GM12878 (cell line): ENCODE data around the gene SEMA4C. TPM values are rescaled to one million over a fixed set of nuclear protein-coding genes. Genes with fewer than 3 reads are reported as not detected.

ENCODE experiments used
- FOS ChIP-seq: IDR thresholded peaks from 3 replicates; pipeline ENCODE4 v1.6.1; 2011; ENCODE audit warnings: borderline replicate concordance; ENCODE audit not compliant: insufficient read length; ENCODE audit errors: extremely low read depth
- RAD21 ChIP-seq: IDR thresholded peaks from 2 replicates; pipeline ENCODE4 v1.6.1; 2011; ENCODE audit warnings: mild to moderate bottlenecking, low read depth, low read length, moderate library complexity; ENCODE audit not compliant: insufficient read depth
- RB1 ChIP-seq: fragments of 450-650 bp; formaldehyde crosslinking; IDR thresholded peaks from 2 replicates; pipeline ENCODE4 v1.6.1; 2017; ENCODE audit warnings: mild to moderate bottlenecking, borderline replicate concordance
- SIX5 ChIP-seq: IDR thresholded peaks from 2 replicates; pipeline ENCODE4 v1.6.1; 2011; ENCODE audit warnings: mild to moderate bottlenecking, low read depth, low read length, moderate library complexity; ENCODE audit not compliant: severe bottlenecking
- polyA plus RNA-seq, 11 experiments: library from polyadenylated mRNA; depleted of rRNA in 4 of 11; unstranded in 6 of 11; stranded (reverse) in 5 of 11; fragments of >200 nt; fragmentation: Nextera tagmentation in 4 of 11; fragmentation: Illumina TruSeq in 1 of 11; extraction: Ambion mirVana in 4 of 11; extraction: Trizol in 1 of 11; gene quantifications; 1 replicate in 1 of 11; 2 replicates in 10 of 11; pipeline versions ENCODE4 v1.2.1 to v1.2.3, GENCODE V29; 2011 to 2016; ENCODE audit warnings: inconsistent platforms in 2 of 11, missing spikeins in 2 of 11, low read depth in 1 of 11
- total RNA-seq, 4 experiments: library from RNA; depleted of rRNA in 3 of 4; stranded (reverse); fragments of >200 nt in 3 of 4; fragmentation: Illumina TruSeq in 1 of 4; extraction: Trizol in 1 of 4; gene quantifications; 2 replicates each; pipeline versions ENCODE4 v1.2.1 to v1.2.3, GENCODE V29; 2013 to 2021
- TF ChIP-seq, protein P1 (sequence below): fragments of 450-650 bp; IDR thresholded peaks from 2 replicates; pipeline ENCODE4 v1.6.1; 2016; ENCODE audit warnings: mild to moderate bottlenecking, moderate library complexity, borderline replicate concordance
- TF ChIP-seq, protein P2 (sequence below): fragments of 450-650 bp; IDR thresholded peaks from 2 replicates; pipeline ENCODE4 v1.6.1; 2017; ENCODE audit warnings: borderline replicate concordance
- TF ChIP-seq, protein P3 (sequence below), 3 experiments: IDR thresholded peaks in 2 of 3; conservative IDR thresholded peaks in 1 of 3; 2 replicates each; pipeline ENCODE4 v1.5.1; 2011; ENCODE audit warnings: low read depth in 3 of 3, low read length in 3 of 3, mild to moderate bottlenecking in 3 of 3, control low read depth in 2 of 3, moderate library complexity in 2 of 3, inconsistent platforms in 1 of 3, mixed read lengths in 1 of 3; ENCODE audit not compliant: control insufficient read depth in 2 of 3, insufficient read depth in 1 of 3; ENCODE audit errors: extremely low read depth in 1 of 3

Gene SEMA4C
- total and polyA plus RNA-seq, 10 of the 15 experiments (the other 5 are each of a cell fraction or from before 2014, with no cell fraction given), result 0.06 to 21.6 (median 6.8) TPM

DNA sequence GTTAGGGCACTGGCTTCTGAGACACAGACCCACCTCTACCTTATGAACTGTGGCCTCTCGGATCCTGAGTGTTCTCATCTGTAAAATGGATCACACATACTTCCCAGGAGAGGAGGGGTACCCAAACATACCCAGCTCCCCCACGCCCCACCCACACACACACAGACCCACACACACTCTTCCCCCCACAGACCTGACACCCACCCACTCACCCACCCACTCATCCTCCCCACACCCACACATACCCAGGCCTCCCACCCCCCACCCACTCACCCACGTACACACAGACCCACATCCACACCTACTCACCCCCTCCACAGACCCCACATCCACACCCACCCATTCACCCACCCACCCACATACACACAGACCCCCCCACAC is 24.3 kb upstream of the SEMA4C start (continued):
- TF ChIP-seq, protein P1, sequence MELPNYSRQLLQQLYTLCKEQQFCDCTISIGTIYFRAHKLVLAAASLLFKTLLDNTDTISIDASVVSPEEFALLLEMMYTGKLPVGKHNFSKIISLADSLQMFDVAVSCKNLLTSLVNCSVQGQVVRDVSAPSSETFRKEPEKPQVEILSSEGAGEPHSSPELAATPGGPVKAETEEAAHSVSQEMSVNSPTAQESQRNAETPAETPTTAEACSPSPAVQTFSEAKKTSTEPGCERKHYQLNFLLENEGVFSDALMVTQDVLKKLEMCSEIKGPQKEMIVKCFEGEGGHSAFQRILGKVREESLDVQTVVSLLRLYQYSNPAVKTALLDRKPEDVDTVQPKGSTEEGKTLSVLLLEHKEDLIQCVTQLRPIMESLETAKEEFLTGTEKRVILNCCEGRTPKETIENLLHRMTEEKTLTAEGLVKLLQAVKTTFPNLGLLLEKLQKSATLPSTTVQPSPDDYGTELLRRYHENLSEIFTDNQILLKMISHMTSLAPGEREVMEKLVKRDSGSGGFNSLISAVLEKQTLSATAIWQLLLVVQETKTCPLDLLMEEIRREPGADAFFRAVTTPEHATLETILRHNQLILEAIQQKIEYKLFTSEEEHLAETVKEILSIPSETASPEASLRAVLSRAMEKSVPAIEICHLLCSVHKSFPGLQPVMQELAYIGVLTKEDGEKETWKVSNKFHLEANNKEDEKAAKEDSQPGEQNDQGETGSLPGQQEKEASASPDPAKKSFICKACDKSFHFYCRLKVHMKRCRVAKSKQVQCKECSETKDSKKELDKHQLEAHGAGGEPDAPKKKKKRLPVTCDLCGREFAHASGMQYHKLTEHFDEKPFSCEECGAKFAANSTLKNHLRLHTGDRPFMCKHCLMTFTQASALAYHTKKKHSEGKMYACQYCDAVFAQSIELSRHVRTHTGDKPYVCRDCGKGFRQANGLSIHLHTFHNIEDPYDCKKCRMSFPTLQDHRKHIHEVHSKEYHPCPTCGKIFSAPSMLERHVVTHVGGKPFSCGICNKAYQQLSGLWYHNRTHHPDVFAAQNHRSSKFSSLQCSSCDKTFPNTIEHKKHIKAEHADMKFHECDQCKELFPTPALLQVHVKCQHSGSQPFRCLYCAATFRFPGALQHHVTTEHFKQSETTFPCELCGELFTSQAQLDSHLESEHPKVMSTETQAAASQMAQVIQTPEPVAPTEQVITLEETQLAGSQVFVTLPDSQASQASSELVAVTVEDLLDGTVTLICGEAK, result no peak
- TF ChIP-seq FOS, result no peak
- TF ChIP-seq, protein P2, sequence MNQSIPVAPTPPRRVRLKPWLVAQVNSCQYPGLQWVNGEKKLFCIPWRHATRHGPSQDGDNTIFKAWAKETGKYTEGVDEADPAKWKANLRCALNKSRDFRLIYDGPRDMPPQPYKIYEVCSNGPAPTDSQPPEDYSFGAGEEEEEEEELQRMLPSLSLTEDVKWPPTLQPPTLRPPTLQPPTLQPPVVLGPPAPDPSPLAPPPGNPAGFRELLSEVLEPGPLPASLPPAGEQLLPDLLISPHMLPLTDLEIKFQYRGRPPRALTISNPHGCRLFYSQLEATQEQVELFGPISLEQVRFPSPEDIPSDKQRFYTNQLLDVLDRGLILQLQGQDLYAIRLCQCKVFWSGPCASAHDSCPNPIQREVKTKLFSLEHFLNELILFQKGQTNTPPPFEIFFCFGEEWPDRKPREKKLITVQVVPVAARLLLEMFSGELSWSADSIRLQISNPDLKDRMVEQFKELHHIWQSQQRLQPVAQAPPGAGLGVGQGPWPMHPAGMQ, result no peak
- TF ChIP-seq RB1, result no peak
- TF ChIP-seq, protein P3, sequence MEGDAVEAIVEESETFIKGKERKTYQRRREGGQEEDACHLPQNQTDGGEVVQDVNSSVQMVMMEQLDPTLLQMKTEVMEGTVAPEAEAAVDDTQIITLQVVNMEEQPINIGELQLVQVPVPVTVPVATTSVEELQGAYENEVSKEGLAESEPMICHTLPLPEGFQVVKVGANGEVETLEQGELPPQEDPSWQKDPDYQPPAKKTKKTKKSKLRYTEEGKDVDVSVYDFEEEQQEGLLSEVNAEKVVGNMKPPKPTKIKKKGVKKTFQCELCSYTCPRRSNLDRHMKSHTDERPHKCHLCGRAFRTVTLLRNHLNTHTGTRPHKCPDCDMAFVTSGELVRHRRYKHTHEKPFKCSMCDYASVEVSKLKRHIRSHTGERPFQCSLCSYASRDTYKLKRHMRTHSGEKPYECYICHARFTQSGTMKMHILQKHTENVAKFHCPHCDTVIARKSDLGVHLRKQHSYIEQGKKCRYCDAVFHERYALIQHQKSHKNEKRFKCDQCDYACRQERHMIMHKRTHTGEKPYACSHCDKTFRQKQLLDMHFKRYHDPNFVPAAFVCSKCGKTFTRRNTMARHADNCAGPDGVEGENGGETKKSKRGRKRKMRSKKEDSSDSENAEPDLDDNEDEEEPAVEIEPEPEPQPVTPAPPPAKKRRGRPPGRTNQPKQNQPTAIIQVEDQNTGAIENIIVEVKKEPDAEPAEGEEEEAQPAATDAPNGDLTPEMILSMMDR (IDR thresholded peaks at IDR 0.05 in 2 of 3, conservative IDR thresholded peaks at IDR 0.05 in 1 of 3; ENCODE audit: control insufficient read depth in 2 of 3, extremely low read depth in 1 of 3, insufficient read depth in 1 of 3, low read depth in 3 of 3, low read length in 3 of 3), result no peak
- no peak for TF ChIP-seq RAD21
- TF ChIP-seq SIX5, result no peak
